ENCODE data around the gene HMGXB4. TPM values are rescaled to one million over a fixed set of nuclear protein-coding genes. Genes with fewer than 3 reads are reported as not detected.

Gene HMGXB4
- total RNA-seq, 2 donors from 2014 or later = 35.3 to 36.9 TPM

DNA sequence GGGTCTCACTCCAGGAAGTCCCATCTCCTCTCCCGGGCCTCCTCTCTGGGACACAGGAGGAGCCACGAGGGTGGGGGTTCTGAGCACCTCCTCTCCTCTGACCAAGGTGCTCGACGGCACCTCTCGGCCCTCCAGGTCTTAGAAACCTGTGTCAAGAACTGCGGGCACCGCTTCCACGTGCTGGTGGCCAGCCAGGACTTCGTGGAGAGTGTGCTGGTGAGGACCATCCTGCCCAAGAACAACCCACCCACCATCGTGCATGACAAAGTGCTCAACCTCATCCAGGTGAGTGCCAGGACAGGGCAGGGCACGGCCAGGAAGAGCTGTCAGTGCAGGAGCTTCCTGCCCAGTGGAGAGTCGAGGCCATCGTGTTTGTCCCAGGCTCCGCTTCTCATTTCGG, 65.6 kb downstream of the HMGXB4 start:
- Mint-ChIP-seq H3K4me1 (no peaks in the 10 kb centered on the region), H3K4me3 (no peak overlapping the region), H3K9me3 (no peaks in the 10 kb centered on the region), H3K36me3 (ENCODE audit: low read depth) (peaks cover 80% of the 10 kb centered on the region), H3K27me3 (no peaks in the 10 kb centered on the region), H3K27ac (no peak overlapping the region)
- no peak for ATAC-seq (replicated peaks)

- H3K9me3 Mint-ChIP-seq = no peaks in the 10 kb centered on the region
- H3K36me3 Mint-ChIP-seq (ENCODE audit: low read depth) = peaks cover 80% of the 10 kb centered on the region
- no peaks in the 10 kb centered on the region for H3K4me1 Mint-ChIP-seq
- no peak overlapping the region for H3K4me3 Mint-ChIP-seq
- no peak overlapping the region for H3K27ac Mint-ChIP-seq
- no peaks in the 10 kb centered on the region for H3K27me3 Mint-ChIP-seq
- no peak for ATAC-seq (replicated peaks)
These were observed 66.0 kb downstream of the HMGXB4 start for GRCh38 chr22:35323305-35323704.

DNA sequence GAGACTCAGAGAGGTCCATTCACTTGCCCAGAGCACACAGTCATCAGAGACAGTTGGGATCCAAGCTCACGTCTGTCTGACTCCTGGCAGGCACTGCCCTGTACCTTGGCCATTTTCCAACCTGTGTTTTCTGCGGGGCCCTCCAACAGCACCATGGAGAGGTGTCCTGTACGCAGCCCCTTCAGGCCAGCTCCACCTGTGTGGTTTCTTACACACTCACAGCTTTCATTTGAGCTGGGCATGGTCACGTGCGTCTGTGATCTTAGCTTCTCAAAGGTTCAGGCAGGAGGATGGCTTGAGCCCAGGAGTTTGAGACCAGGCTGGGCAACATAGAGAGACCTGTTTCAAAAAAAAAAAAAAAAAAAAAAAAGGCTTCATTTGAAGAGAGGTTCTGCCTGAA, 66.8 kb downstream of the HMGXB4 start:
- H3K4me3 Mint-ChIP-seq = no peak overlapping the region
- no peaks in the 10 kb centered on the region for H3K27me3 Mint-ChIP-seq
- H3K4me1 Mint-ChIP-seq = no peaks in the 10 kb centered on the region
- no peak overlapping the region for H3K27ac Mint-ChIP-seq
- no peak for ATAC-seq (replicated peaks)
- H3K36me3 Mint-ChIP-seq (ENCODE audit: low read depth) = peaks cover 84% of the 10 kb centered on the region
- H3K9me3 Mint-ChIP-seq = no peaks in the 10 kb centered on the region

- no peaks in the 10 kb centered on the region for H3K9me3 Mint-ChIP-seq
- H3K27ac Mint-ChIP-seq = no peak overlapping the region
- peaks cover 4% of the 10 kb centered on the region for H3K4me1 Mint-ChIP-seq
- no peak overlapping the region for H3K4me3 Mint-ChIP-seq
- H3K27me3 Mint-ChIP-seq = no peaks in the 10 kb centered on the region
- H3K36me3 Mint-ChIP-seq (ENCODE audit: low read depth) = peaks cover 90% of the 10 kb centered on the region
- no peak for ATAC-seq (replicated peaks)
These were observed 67.5 kb downstream of the HMGXB4 start for GRCh38 chr22:35324762-35325161.

DNA sequence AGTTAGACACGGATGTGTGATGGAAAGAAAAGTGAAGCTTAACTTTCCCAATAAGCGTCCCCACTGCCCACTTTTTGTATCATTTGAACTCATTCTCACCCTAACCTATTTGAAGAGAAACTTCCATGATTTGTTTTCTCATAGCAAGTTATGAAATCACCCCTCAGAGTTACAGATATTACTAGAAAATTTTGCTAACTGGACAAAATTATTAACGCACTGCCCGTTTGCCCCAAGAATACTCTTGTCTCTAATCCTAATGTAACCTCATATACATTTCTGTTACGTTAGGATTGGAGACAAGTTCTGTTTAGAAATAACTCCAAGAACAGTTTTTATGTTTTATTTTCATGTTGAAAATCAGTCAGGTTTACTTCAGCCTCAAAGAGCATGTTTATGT, 67.9 kb downstream of the HMGXB4 start:
- H3K36me3 Mint-ChIP-seq (ENCODE audit: low read depth) = peaks cover 93% of the 10 kb centered on the region
- H3K4me3 Mint-ChIP-seq = no peak overlapping the region
- no peaks in the 10 kb centered on the region for H3K27me3 Mint-ChIP-seq
- no peak overlapping the region for H3K27ac Mint-ChIP-seq
- ATAC-seq (replicated peaks) = no peak
- no peaks in the 10 kb centered on the region for H3K9me3 Mint-ChIP-seq
- peaks cover 5% of the 10 kb centered on the region for H3K4me1 Mint-ChIP-seq

- no peak for ATAC-seq (replicated peaks)
- H3K36me3 Mint-ChIP-seq (ENCODE audit: low read depth) = peaks cover 94% of the 10 kb centered on the region
- H3K27me3 Mint-ChIP-seq = no peaks in the 10 kb centered on the region
- H3K27ac Mint-ChIP-seq = no peak overlapping the region
- H3K4me3 Mint-ChIP-seq = no peak overlapping the region
- peaks cover 11% of the 10 kb centered on the region for H3K4me1 Mint-ChIP-seq
- no peaks in the 10 kb centered on the region for H3K9me3 Mint-ChIP-seq
These were observed 69.7 kb downstream of the HMGXB4 start for GRCh38 chr22:35326854-35327562.

DNA sequence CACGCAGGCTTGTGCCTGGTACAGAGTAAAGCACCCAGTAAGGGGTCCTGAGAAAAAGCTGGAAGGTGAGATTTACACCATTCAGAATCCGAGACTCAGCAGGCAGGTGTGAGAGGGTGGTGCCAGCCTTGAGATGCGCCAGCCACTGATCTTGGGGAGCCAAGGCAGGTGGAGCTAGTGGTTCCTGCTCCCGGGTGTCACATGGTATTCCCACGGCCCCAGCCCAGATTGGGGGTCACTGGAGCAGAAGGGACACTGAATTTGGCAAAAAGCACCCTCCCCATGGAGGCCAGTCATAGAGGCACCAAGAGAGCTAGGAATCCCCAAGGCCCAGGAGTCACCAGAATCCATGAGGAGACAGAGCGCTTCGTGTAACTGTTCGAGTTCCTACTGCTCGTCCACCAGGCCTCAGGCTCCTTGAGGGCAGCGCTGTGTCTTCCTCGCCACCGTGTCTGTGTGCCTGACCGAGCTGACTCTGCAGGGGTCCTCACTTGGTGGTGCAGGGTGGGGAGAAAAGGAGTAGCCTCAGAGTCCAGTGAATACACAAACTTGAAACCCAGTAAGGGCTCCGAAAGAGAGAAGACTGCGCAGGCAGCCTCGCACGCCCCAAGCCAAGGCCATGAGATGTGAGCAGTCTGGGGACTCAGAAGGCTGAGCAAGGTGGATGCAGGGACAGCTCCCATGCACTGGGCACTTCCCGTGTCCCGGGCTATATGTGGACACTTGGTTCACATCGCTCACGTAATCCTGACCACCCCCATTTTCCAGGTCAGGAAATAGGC, 70.6 kb downstream of the HMGXB4 start:
- Mint-ChIP-seq H3K27ac (no peak overlapping the region), H3K36me3 (ENCODE audit: low read depth) (peaks cover 94% of the 10 kb centered on the region), H3K4me1 (peaks cover 11% of the 10 kb centered on the region), H3K9me3 (no peaks in the 10 kb centered on the region), H3K27me3 (no peaks in the 10 kb centered on the region), H3K4me3 (no peak overlapping the region)
- no peak for ATAC-seq (replicated peaks)

DNA sequence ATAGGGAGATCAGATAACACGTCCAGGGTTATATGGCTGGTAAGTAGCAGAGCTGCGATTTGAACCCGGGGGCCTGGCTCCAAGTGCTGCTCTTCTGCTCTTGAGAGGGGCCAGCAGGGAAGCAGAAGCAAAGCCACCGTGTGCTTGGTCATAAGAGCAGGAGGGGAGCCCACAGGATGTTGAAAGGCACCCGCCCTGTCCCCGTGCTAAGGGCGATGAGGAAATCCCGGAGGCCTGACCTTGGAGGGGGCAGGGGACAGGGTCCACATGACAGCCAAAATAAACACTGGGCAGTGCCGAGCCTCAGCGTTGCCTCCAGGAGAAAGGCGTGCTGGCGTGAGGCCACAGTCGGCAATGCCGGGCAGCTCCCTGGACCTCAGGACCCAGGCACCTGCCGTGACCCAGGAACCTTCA, 71.2 kb downstream of the HMGXB4 start:
- Mint-ChIP-seq H3K9me3 (no peaks in the 10 kb centered on the region), H3K4me3 (no peak overlapping the region), H3K4me1 (peaks cover 11% of the 10 kb centered on the region), H3K27ac (no peak overlapping the region), H3K36me3 (ENCODE audit: low read depth) (peaks cover 91% of the 10 kb centered on the region), H3K27me3 (no peaks in the 10 kb centered on the region)
- ATAC-seq (replicated peaks) = no peak

- peaks cover 91% of the 10 kb centered on the region for H3K36me3 Mint-ChIP-seq (ENCODE audit: low read depth)
- ATAC-seq (replicated peaks) = no peak
- no peaks in the 10 kb centered on the region for H3K9me3 Mint-ChIP-seq
- no peak overlapping the region for H3K27ac Mint-ChIP-seq
- H3K4me3 Mint-ChIP-seq = peak overlapping the region; percentile 78
- no peaks in the 10 kb centered on the region for H3K27me3 Mint-ChIP-seq
- H3K4me1 Mint-ChIP-seq = peaks cover 18% of the 10 kb centered on the region
These were observed 72.0 kb downstream of the HMGXB4 start for GRCh38 chr22:35329114-35329847.

DNA sequence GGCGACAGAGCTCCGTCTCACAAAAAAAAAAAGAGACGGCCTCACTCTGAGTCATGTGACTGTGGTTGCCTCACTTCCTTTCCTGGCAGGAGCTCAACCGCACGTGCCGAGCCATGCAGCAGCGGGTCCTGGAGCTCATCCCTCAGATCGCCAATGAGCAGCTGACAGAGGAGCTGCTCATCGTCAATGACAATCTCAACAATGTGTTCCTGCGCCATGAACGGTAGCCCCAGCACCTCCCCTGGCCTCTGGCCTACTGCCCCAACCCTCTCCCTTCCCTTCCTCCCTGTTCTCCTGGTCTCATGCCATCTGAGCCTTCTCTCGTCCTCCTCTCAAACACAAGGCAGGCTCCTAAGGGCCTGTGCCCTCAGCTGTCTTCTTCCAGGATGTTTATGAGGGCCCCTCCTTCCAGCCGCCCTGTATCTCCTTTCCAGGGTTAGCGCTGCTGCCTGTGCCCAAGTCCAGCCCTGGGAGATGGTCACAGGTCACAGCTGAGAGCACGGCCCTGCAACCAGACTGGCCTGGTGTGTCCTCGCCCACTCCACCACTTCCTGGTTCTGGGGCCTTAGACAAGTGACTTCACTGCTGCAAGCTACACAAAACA, 73.1 kb downstream of the HMGXB4 start:
- peak; percentile 81 for ATAC-seq (replicated peaks)
- Mint-ChIP-seq H3K27ac (peak overlapping the region; percentile 89), H3K27me3 (no peaks in the 10 kb centered on the region), H3K4me1 (peaks cover 18% of the 10 kb centered on the region), H3K9me3 (no peaks in the 10 kb centered on the region), H3K4me3 (peak overlapping the region; percentile 78), H3K36me3 (ENCODE audit: low read depth) (peaks cover 88% of the 10 kb centered on the region)

DNA sequence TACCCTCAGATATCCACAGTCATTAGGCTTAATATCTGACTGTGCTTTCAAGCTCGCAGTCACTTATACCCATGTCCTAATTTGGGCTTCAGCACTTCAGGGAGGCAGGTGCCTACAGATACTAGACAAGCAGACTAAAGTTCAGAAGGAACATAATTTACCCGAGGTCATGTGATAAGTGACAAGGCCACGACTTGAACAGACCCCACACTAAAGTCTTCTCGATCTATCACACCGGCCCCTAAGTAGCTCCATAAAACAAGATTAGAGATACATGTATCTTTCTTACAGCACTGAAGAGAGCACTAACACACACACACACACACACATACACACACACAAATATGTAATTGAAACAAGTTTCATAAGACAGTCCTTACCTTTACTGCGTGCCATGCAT, 75.0 kb downstream of the HMGXB4 start:
- H3K27ac Mint-ChIP-seq = peak overlapping the region; percentile 63
- peaks cover 80% of the 10 kb centered on the region for H3K36me3 Mint-ChIP-seq (ENCODE audit: low read depth)
- ATAC-seq (replicated peaks) = no peak
- H3K4me1 Mint-ChIP-seq = peaks cover 18% of the 10 kb centered on the region
- no peaks in the 10 kb centered on the region for H3K9me3 Mint-ChIP-seq
- no peaks in the 10 kb centered on the region for H3K27me3 Mint-ChIP-seq
- H3K4me3 Mint-ChIP-seq = no peak overlapping the region

DNA sequence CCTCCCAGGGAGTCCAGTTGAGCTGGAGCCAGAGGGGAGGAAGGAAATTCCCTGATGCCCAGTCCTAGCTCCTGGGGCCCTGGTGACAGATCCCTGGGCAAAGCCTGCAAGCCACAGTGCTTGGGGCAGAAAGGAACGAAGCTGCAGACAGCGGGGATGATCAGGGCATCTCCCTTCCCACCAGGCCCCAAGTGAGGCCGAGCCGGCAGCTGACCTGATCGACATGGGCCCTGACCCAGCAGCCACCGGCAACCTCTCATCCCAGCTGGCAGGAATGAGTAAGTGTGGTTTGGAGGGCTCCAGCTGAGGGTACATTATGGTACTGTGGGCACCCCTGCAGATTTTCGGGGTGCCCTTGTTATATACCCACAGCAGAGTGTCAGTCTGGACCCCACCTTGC, 75.9 kb downstream of the HMGXB4 start:
- Mint-ChIP-seq H3K27me3 (no peaks in the 10 kb centered on the region), H3K4me1 (peaks cover 18% of the 10 kb centered on the region), H3K4me3 (no peak overlapping the region), H3K36me3 (ENCODE audit: low read depth) (peaks cover 71% of the 10 kb centered on the region), H3K27ac (peak overlapping the region; percentile 88), H3K9me3 (no peaks in the 10 kb centered on the region)
- ATAC-seq (replicated peaks) = no peak

GRCh38 chr22:35334004-35334403, 76.7 kb downstream of the HMGXB4 start:
- ATAC-seq (replicated peaks) = peak; percentile 60
- Mint-ChIP-seq H3K9me3 (no peaks in the 10 kb centered on the region), H3K27ac (peak overlapping the region; percentile 88), H3K4me1 (peaks cover 18% of the 10 kb centered on the region), H3K4me3 (peak overlapping the region; percentile 53), H3K27me3 (no peaks in the 10 kb centered on the region), H3K36me3 (ENCODE audit: low read depth) (peaks cover 66% of the 10 kb centered on the region)

GRCh38 chr22:35335468-35335867, 78.2 kb downstream of the HMGXB4 start:
- Mint-ChIP-seq H3K27ac (no peak overlapping the region), H3K4me3 (no peak overlapping the region)

More at GRCh38 chr22:35335468-35335867, 78.2 kb downstream of the HMGXB4 start:
- no peak for ATAC-seq (replicated peaks)
- peaks cover 67% of the 10 kb centered on the region for H3K36me3 Mint-ChIP-seq (ENCODE audit: low read depth)
- H3K27me3 Mint-ChIP-seq = no peaks in the 10 kb centered on the region
- peaks cover 10% of the 10 kb centered on the region for H3K4me1 Mint-ChIP-seq
- no peaks in the 10 kb centered on the region for H3K9me3 Mint-ChIP-seq
